HG02970 (cell line): ENCODE measurements around the gene OAF.
"Not testable (repeated sequence)": the region's sequence is repeated elsewhere in the genome, so short reads cannot be mapped to it uniquely, and the experiment has no call there.

ENCODE experiments used
- ATAC-seq: cut with Tn5 transposase; IDR thresholded peaks from one replicate; pipeline ENCODE4 v1.9.1; 2021; ENCODE audit warnings: mild to moderate bottlenecking, moderate library complexity, moderate number of reproducible peaks; ENCODE audit not compliant: unreplicated experiment, low FRiP score

OAF gene

DNA sequence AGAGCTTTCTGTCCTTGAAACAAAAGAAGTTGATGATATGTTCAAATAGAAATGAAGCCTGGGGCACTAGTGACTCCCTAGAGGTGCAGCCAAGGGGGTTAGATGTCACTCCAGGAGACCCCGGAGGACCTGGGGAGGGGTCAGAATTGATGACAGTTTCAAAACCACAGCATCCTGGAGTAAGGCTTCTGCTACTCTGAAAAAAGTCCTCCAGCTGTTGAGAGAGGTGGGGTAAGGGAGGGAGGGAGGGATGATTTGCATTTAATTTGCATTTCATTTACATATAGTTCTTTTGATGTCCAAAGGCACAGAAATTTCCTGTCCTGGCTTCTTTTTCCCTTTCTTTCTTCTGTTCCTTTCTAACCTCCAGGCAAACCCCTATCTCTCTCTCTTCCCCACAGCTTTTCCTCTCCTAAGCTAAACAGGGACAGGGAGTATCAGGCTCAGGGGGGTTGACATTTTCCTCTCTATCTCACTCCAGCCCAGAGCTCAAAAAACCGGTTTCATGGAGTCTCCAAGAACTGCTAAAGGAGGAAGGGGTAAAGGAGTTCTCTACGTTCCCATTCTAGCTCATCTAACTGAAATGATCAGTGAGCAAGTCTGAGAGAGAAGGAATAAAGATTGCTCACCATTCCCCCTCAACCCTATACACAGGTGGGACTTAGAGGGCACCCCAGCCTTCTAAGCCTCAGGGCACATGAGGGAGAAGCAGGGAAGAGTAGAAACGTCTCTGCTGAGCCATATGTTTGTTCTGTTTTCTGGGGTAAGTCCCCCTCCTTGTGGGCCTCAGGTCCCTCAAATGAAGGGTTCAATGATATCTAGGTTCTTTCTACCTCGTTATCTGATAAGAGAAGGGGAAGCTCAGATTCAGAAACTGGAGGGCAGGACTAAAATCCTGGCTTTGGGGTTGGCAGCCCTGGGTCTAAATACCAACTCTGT lies 25.6 kb downstream of the OAF start:
- no peak for ATAC-seq

GRCh38 chr11:120238968-120239620 lies 28.3 kb downstream of the OAF start:
- no peak for ATAC-seq

- no peak for ATAC-seq
These were observed 29.1 kb downstream of the OAF start, which contains the start of gene POU2F3 for GRCh38 chr11:120239713-120240640. TSS of gene POU2F3 (plus strand) at chr11:120240140. CDS start at chr11:120240344, 204 bp downstream.

DNA sequence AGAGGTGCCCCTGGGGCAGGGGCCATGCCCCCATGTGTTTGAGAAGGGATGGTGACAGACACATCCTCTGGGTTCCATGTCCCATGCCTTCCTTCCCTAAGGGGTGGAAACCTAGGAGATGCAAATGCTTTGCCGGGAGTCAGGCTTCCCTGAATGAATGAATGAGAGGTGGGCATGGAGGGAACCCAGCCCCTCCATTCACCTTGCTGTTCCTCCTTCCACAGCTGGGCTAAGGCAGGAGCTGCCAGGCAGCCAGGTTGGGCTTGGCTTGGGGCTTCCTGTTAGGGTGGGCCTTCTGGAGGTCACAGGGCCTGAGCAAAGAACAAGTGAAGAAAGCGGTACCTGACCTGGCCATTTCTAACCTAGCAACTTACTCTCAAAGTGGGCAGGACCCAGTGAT lies 30.0 kb downstream of the OAF start:
- no peak for ATAC-seq

DNA sequence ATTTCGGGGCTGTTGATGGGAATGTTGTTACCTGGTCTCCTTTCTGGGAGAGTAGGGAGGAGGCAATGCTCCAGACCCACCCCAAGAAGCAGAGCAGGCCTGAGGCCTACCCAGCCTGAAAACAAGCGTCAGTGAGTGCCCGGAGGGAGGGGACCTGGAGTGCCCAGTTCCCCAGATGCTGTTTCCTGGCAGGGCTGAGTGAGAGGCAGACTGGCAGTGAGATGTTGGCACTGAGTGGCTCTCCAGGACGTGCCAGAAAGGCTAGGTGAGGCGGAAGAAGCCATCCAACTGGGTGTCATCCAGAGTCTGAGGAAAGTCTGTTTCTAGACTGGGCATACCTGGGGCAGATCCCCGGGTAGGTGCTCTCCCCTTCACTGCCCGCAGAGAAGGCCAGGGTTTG lies 30.4 kb downstream of the OAF start:
- ATAC-seq = no peak

DNA sequence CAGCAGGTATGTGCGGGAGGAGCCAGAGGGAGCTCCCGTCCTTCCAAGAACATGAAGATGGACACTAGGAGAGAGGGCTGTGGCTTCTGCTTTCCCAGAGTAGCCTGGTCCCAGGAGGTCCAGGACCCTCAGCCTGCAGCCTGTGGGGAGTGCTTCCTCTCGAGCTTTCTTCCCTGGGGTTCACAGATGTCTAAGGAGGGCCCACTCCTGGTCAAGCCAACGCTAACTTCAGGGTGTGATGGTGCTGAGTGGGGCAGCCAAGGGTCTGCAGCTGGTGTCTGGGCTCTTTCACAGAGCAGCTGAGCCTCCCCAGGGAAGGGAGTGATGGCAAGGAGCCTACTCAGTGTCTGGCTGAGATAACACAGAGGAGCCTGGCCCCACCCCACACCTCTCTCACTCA lies 32.4 kb downstream of the OAF start:
- no peak for ATAC-seq

DNA sequence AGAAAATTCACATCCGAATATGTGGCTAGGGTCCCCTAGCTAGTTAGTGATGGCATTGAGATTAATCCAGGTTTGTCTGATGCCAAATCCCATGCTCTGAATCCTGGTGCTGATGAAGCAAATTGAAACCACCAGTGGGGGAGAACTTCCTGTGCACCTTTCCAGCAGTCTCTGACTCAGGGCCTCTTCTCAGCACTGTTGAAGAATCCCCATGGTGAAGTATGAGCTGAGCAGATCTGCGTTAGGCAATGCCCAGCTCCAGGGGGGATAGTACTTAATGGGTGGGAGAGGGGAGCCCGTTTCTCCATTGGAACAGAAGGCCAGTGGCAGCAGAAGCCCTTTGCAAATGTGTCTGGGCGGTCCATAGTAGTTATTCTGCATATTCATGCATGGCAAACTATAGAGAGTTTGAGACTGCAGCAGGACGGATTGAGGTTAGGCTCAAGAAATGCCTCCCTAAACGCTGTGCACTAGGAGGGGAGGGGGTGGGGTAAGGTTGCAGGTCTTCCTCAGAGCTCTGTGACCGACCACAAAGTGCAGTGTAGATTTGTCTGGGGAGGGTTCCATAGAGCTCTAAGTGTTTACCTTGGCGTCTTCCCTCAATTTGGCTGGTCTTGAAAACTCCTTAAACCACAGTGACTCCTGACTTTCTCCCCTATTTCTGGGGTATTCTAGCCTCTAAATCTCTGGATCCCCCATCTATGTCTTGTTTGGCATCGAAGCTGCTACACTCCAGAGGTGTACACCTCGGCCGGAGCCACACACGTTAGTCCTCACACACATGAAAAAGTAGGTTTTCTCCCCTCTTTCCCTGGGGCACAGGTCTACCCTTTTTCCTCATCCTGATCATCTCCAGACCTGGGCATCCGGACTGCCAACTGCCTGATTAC lies 33.9 kb downstream of the OAF start:
- ATAC-seq = no peak

- ATAC-seq = no peak
These were observed 34.6 kb downstream of the OAF start for GRCh38 chr11:120245434-120245833.

GRCh38 chr11:120248551-120249278 lies 37.9 kb downstream of the OAF start:
- ATAC-seq = no peak

DNA sequence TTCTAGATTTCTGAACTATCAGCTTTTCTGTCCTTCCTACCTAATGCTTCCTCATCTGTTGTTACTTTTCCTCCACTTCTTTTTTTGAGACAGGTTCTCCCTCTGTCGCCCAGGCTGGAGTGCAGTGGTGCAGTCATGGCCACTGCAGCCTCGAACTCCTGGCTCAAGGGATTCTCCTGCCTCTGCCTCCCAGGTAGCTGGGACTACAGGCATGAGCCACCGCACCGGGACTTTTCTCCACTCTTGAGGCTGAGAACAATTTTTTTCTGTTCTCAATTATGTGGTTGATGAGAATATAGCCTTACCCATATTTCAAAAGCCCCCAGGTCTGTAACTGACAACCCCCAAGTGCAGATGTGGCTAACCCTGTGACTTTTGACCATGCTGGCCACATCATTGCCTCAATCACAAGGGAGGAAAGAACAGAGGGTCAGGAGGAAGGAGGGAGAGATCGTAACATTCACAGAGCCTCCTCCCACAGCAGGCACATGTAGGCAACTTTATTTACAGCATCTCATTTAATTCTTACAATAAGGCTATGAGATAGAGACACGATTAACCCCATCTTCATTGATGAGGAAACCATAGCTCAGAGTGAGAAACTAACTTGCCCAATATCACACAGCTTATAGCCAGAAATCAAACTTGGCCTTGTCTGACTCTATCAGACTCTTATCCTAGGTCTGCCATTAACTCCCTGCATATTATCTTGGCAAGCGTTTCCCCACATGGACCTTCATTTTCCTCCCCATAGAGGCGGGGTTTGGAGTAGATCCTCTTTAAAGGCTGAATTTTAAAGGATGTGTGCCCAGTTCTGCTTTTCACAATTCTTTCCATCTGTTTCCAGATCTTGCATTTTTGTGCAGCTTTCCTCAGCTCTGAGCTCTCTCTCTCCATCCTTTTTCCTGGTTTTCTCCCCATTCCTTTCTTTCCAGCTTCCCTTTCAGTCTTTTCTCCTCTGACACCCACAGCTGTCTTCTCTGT lies 38.7 kb downstream of the OAF start:
- no peak for ATAC-seq

DNA sequence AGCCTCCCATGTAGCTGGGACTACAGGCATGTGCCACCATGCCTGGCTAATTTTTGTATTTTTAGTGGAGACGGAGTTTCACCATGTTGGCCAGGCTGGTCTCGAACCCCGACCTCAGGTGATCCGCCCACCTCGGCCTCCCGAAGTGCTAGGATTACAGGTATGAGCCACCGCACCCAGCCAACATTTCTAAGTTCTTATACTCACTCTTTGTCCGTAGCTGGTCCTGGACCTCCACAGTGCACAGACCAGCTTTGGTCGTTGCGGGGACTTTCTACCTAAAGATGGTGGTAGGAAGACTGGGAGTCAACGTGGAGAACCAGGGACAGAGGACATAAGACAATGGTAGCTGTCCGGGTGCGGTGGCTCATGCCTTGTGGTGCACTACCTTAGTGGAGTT lies 42.5 kb downstream of the OAF start:
- not testable (repeated sequence) for ATAC-seq

- no peak for ATAC-seq
These were observed 44.1 kb downstream of the OAF start for GRCh38 chr11:120254788-120255518.

DNA sequence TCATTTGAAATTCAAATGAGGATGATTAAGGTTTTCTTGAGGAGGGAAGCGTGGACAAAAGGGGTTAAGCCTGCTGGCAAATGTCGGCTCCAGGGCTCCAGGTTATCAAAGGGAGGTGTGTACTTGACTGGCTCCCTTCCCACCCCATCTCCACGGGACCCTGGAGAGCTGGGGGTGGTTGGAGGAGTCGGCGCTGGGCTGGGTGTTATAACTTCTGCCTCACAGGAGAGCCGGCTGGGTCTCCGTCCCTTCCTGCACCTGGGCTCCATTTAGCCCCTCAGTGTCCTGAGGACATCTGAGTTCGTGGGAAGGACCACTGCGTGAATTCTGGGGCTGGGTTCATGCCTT lies 44.7 kb downstream of the OAF start:
- no peak for ATAC-seq

DNA sequence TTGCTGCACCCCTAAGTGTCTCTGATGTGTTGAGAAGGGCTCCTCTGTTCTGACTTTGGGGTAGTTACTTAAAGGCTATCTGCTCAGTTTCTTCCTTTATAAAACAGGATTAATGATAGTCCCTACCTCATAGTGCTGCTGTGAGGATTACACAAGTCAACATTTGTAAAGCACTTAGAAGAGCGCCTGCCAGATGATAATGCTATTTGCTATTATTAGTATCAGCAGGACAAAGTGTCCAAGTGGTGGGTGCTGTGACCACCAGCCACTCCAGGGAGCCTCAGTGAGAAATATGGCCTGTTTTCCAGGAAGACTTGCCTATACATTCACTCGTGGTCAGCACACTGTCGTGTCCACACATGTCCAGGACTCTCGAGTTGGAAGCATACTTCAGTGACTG lies 45.3 kb downstream of the OAF start:
- no peak for ATAC-seq

DNA sequence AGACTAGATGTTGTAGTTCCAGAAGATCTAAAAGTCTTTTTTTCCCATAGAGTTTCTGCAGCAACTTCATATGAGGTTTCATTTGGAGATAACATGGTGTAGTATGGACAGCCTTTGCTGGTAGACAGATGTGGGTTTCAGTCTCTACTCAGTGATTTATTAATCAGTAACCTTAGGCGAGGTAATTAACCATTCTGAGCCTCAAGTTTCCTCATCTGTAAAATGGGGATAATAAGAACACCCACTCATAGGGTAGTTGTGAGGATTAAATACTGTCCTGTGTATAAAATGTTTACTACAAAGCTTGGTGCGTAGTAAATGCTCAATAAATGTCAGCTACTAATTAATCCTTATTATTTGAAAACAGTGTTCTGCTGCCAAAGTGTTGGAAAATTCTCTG lies 45.9 kb downstream of the OAF start:
- ATAC-seq = no peak

DNA sequence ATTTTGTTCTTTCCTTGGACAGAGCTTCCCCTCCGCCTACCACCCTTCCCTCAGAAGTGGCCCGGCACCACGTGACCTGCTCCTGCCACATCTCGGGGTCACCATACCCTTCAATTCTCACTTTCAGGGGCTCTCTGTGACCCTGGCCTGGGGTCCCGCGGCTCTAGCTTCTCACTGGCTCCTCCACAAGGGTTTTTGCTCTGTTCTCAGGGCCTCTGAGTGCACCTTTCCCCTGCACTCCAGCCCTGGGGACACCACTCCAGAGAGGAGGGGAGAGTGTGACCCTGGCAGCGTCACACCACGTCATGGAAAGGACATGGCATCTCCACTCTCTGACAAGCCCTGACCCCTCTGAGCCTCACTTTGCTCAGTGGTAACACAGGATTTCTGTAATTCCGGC lies 46.5 kb downstream of the OAF start:
- ATAC-seq = no peak

DNA sequence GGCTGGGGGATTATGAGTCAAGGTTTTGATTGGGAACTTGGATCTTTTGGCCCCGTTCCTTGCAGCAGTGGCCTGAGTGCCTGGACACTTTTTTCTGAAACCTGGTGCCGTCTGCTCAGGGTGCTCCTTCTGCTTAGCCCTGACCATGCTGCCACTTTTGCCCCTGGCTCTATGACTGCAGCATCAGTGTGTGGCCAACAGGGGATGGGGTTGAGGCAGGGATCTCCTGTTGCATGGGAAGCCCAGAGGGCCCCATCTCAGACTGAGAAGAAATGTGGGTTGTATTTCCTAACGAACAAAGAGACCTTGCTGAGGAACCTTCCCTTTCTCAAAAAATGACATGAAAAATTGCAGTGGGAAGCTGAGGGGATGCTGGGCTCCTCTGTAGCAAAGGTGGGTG lies 47.8 kb downstream of the OAF start:
- ATAC-seq = no peak
